Endodermal cell (in vitro differentiated cells): Measurements from ENCODE around the gene SLC44A1. TPM values are rescaled to one million over a fixed set of nuclear protein-coding genes. Genes with fewer than 3 reads are reported as not detected.

Source experiments
- DNase-seq: peaks from one replicate; pipeline ENCODE4 v3.0.0-alpha.2; 2017
- H3K27ac ChIP-seq: 2 replicates; pipeline ENCODE4 v1.5.1; 2013; ENCODE audit warnings: mild to moderate bottlenecking, low read depth, low read length, moderate library complexity
- H3K27me3 ChIP-seq: 2 replicates; pipeline ENCODE4 v1.6.1; 2013; ENCODE audit warnings: mild to moderate bottlenecking, low read length, moderate library complexity; ENCODE audit not compliant: insufficient read depth, control insufficient read depth, poor library complexity, severe bottlenecking
- H3K36me3 ChIP-seq: 2 replicates; pipeline ENCODE4 v1.7.0; 2013; ENCODE audit warnings: mild to moderate bottlenecking, low read length, moderate library complexity; ENCODE audit not compliant: control insufficient read depth, insufficient read depth
- H3K4me1 ChIP-seq: one replicate; pipeline ENCODE4 v1.7.0; 2013; ENCODE audit warnings: low read length; ENCODE audit not compliant: control insufficient read depth, insufficient read depth
- H3K4me3 ChIP-seq: 2 replicates; pipeline ENCODE4 v1.5.1; 2013; ENCODE audit warnings: mild to moderate bottlenecking, low read length, moderate library complexity
- H3K9ac ChIP-seq: 2 replicates; pipeline ENCODE4 v1.6.1; 2013; ENCODE audit warnings: mild to moderate bottlenecking, low read length, moderate library complexity; ENCODE audit not compliant: poor library complexity, severe bottlenecking; ENCODE audit errors: extremely low read depth
- H3K9me3 ChIP-seq: 2 replicates; pipeline ENCODE4 v1.6.1; 2013; ENCODE audit warnings: mild to moderate bottlenecking, low read length, moderate library complexity; ENCODE audit not compliant: control insufficient read depth
- H3K27ac Mint-ChIP-seq: 2 replicates; pipeline ENCODE4 v1.8.0; 2020; ENCODE audit warnings: mixed read lengths
- H3K27me3 Mint-ChIP-seq: 2 replicates; pipeline ENCODE4 v1.8.0; 2021; ENCODE audit warnings: mild to moderate bottlenecking, mixed read lengths; ENCODE audit not compliant: insufficient read depth
- H3K36me3 Mint-ChIP-seq: 2 replicates; pipeline ENCODE4 v1.8.0; 2020; ENCODE audit warnings: low read depth, mixed read lengths
- H3K4me1 Mint-ChIP-seq: 2 replicates; pipeline ENCODE4 v1.8.0; 2020; ENCODE audit warnings: mixed read lengths
- H3K4me3 Mint-ChIP-seq: 2 replicates; pipeline ENCODE4 v1.8.0; 2020; ENCODE audit warnings: mild to moderate bottlenecking, moderate library complexity, mixed read lengths
- H3K9me3 Mint-ChIP-seq: 2 replicates; pipeline ENCODE4 v1.8.0; 2020; ENCODE audit warnings: mild to moderate bottlenecking, mixed read lengths
- WGBS, 2 experiments: methylation state at CpG; one replicate each; pipeline versions ENCODE4 v1.1.5 to v1.1.7; 2013; ENCODE audit warnings: missing lambda C conversion rate in 2 of 2, mixed read lengths in 1 of 2; ENCODE audit not compliant: insufficient coverage in 1 of 2, insufficient read length in 1 of 2; 5-methylcytosine and 5-hydroxymethylcytosine counted together
- total RNA-seq, 2 donors: library from RNA; stranded (reverse); fragmentation: NEBNext Ultra II Directional in 1 of 2; extraction: Animal tissue kit (Norgen Biotek cat#: 25700) in 1 of 2; gene quantifications; 2 replicates in 1 of 2; 3 replicates in 1 of 2; pipeline ENCODE4 v1.2.1, GENCODE V29; 2021
- TF ChIP-seq, protein P1 (sequence below): fragments of 200-600 bp; sonication (generic); conservative IDR thresholded peaks from 2 replicates; pipeline ENCODE4 v1.5.0; 2021; ENCODE audit warnings: antibody characterized with exemption, mild to moderate bottlenecking

SLC44A1 gene
- total RNA-seq, 2 donors from 2014 or later: 69.7 to 73.4 TPM

DNA sequence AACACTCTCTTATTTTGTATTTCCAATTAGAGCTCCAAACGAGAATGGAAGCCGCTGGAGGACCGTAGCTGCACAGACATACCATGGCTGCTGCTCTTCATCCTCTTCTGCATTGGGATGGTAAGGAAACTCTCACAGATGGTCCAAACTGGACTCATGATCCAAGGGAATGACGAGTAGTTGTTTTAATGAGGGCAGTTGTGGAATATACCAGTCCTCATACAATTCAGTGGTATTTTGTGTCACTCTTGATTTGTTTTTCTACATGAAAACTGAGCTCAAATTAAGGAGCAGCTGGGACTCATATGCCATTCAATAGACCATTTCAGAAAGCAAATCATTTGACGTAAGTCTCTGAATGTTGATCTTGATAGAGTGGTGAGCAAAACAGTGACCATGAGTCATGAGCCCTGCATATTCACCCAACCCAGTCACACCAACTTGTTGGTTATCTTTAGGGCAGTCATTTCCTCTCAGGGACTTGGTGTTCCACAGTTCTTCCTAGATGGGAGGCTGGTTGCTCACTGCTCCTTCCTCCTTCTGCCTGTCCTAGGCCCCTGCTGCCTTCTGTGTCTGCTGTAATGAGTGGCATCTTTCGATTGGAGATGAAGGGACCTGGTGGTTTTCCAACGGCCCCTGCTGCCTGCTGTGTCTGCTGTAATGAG is 54.9 kb downstream of the SLC44A1 start:
- Mint-ChIP-seq H3K9me3 (no peaks in the 10 kb centered on the region), H3K36me3 (peaks cover 28% of the 10 kb centered on the region), H3K4me1 (peaks cover 64% of the 10 kb centered on the region), H3K27ac (no peak overlapping the region), H3K4me3 (no peak overlapping the region), H3K27me3 (no peaks in the 10 kb centered on the region)
- Histone ChIP-seq H3K4me3 (no peak overlapping the region), H3K4me1 (peaks cover 23% of the 10 kb centered on the region), H3K9me3 (no peaks in the 10 kb centered on the region), H3K27me3 (no peaks in the 10 kb centered on the region), H3K36me3 (peaks cover 23% of the 10 kb centered on the region), H3K27ac (no peak overlapping the region), H3K9ac (no peak overlapping the region)
- DNase-seq: no peak
- WGBS, 2 experiments: 92 to 100% methylated on average over 1 to 7 of the region's 7 CpGs
- TF ChIP-seq, protein P1, sequence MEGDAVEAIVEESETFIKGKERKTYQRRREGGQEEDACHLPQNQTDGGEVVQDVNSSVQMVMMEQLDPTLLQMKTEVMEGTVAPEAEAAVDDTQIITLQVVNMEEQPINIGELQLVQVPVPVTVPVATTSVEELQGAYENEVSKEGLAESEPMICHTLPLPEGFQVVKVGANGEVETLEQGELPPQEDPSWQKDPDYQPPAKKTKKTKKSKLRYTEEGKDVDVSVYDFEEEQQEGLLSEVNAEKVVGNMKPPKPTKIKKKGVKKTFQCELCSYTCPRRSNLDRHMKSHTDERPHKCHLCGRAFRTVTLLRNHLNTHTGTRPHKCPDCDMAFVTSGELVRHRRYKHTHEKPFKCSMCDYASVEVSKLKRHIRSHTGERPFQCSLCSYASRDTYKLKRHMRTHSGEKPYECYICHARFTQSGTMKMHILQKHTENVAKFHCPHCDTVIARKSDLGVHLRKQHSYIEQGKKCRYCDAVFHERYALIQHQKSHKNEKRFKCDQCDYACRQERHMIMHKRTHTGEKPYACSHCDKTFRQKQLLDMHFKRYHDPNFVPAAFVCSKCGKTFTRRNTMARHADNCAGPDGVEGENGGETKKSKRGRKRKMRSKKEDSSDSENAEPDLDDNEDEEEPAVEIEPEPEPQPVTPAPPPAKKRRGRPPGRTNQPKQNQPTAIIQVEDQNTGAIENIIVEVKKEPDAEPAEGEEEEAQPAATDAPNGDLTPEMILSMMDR: no peak

DNA sequence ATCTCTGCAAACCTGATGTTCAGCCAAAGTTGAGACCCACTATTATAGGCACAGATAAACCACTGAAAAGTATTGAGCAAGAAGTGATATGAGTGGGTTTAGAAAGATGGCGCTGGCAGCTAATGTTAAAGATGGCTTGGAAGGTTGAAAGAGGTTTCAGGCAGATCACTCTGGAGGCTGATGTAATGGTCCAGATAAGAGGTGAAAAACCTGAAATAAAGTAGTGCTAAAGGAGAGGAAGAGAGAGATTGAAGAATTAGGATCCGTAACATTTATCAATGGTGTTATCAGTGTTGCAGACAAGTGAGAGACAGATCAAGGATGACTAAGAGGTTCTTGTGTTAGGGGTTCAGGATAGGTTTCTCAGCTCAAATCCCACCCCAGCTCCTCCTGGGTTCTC is 58.3 kb downstream of the SLC44A1 start:
- Histone ChIP-seq H3K4me1 (peaks cover 8% of the 10 kb centered on the region), H3K36me3 (peaks cover 28% of the 10 kb centered on the region), H3K27ac (no peak overlapping the region), H3K9ac (no peak overlapping the region), H3K27me3 (no peaks in the 10 kb centered on the region), H3K9me3 (no peaks in the 10 kb centered on the region), H3K4me3 (no peak overlapping the region)
- Mint-ChIP-seq H3K27ac (peak overlapping the region; percentile 30), H3K36me3 (peaks cover 28% of the 10 kb centered on the region), H3K4me3 (no peak overlapping the region), H3K27me3 (no peaks in the 10 kb centered on the region), H3K4me1 (peaks cover 46% of the 10 kb centered on the region), H3K9me3 (no peaks in the 10 kb centered on the region)
- 41 to 65% methylated on average over 2 of the region's 2 CpGs for WGBS, 2 experiments
- DNase-seq: no peak
- TF ChIP-seq, protein P1: no peak

DNA sequence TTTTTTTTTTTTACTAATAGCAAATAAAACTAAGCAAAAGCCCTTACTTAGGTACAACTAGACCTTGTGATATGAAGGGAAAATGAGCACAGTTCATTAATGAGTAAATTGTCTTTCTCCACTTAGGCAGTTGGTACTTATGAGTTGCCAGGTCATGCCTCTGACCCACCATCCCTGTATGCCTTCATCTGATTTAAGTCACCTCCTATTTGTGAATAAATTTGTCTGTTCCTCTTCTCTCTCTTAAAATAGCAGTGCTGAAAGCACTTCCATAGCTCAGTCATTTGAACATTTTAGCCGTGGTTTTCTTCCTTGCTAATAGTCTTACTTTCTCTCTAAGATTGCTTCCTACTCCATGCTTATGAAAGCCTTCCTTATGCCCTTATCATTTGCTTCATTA is 61.4 kb downstream of the SLC44A1 start:
- no peak overlapping the region for H3K9ac ChIP-seq
- peaks cover 10% of the 10 kb centered on the region for H3K4me1 ChIP-seq
- H3K9me3 Mint-ChIP-seq: no peaks in the 10 kb centered on the region
- H3K4me1 Mint-ChIP-seq: peaks cover 51% of the 10 kb centered on the region
- no peak for DNase-seq
- no peak overlapping the region for H3K27ac Mint-ChIP-seq
- 97 to 100% methylated on average over 1 of the region's 1 CpG for WGBS, 2 experiments
- peaks cover 14% of the 10 kb centered on the region for H3K36me3 ChIP-seq
- no peaks in the 10 kb centered on the region for H3K27me3 Mint-ChIP-seq
- H3K27me3 ChIP-seq: no peaks in the 10 kb centered on the region
- TF ChIP-seq, protein P1: no peak
- peaks cover 6% of the 10 kb centered on the region for H3K36me3 Mint-ChIP-seq
- no peak overlapping the region for H3K4me3 ChIP-seq
- no peaks in the 10 kb centered on the region for H3K9me3 ChIP-seq
- no peak overlapping the region for H3K27ac ChIP-seq
- no peak overlapping the region for H3K4me3 Mint-ChIP-seq
